Gastrocnemius medialis (tissue), 4 donors: ENCODE data around the gene PLA2G4D. TPM values are rescaled to one million over a fixed set of nuclear protein-coding genes. Genes with fewer than 3 reads are reported as not detected.
A peak's percentile ranks its signal among the peaks of the same experiment; 100 is the strongest.

ENCODE experiments used
- ATAC-seq, 2 donors: fragments of 150-250 bp; one replicate each; pipeline ENCODE4 v1.9.1; 2016
- DNase-seq, 2 donors: peaks; one replicate each; pipeline ENCODE4 v3.0.0-alpha.2; 2019
- H3K27ac ChIP-seq, 4 donors: fragments of 200-600 bp; sonication (generic); 1 replicate in 1 of 4; 2 replicates in 3 of 4; pipeline ENCODE4 v1.5.1; 2016 to 2018; ENCODE audit warnings: mild to moderate bottlenecking in 2 of 4, moderate library complexity in 1 of 4
- H3K27me3 ChIP-seq, 3 donors: fragments of 200-600 bp; sonication (generic) in 2 of 3; 1 replicate in 1 of 3; 2 replicates in 2 of 3; pipeline versions ENCODE4 v1.5.1 to v1.6.0; 2016 to 2019; ENCODE audit warnings: mild to moderate bottlenecking in 1 of 3, moderate library complexity in 1 of 3
- H3K36me3 ChIP-seq, 2 donors: fragments of 200-600 bp; sonication (generic) in 1 of 2; one replicate each; pipeline ENCODE4 v1.5.1; 2017 to 2018
- H3K4me1 ChIP-seq, 2 donors: fragments of 200-600 bp; sonication (generic) in 1 of 2; one replicate each; pipeline ENCODE4 v1.5.1; 2016 to 2017; ENCODE audit warnings: mild to moderate bottlenecking in 2 of 2
- H3K4me3 ChIP-seq, 4 donors: fragments of 200-600 bp; sonication (generic) in 3 of 4; 1 replicate in 1 of 4; 2 replicates in 3 of 4; pipeline ENCODE4 v1.5.1; 2016 to 2019; ENCODE audit warnings: mild to moderate bottlenecking in 2 of 4
- H3K9me3 ChIP-seq, 3 donors: fragments of 200-600 bp; sonication (generic) in 2 of 3; 1 replicate in 1 of 3; 2 replicates in 2 of 3; pipeline ENCODE4 v1.5.1; 2016 to 2019
- CTCF ChIP-seq, 5 experiments: fragments of 450-650 bp in 3 of 5; fragments of 200-600 bp in 2 of 5; sonication (generic) in 2 of 5; IDR thresholded peaks in 4 of 5; conservative IDR thresholded peaks in 1 of 5; 1 replicate in 4 of 5; 2 replicates in 1 of 5; pipeline ENCODE4 v1.5.1; 2016 to 2019; ENCODE audit warnings: antibody characterized with exemption in 5 of 5, mild to moderate bottlenecking in 3 of 5, moderate library complexity in 3 of 5
- POLR2A ChIP-seq, 2 donors: fragments of 450-650 bp; IDR thresholded peaks; one replicate each; pipeline ENCODE4 v1.6.1; 2017; ENCODE audit warnings: antibody characterized with exemption in 2 of 2, mild to moderate bottlenecking in 2 of 2, moderate library complexity in 2 of 2
- in situ Hi-C, 4 donors: fragments of 200-750 bp; cut with MboI; loops; one replicate each; pipeline versions ENCODE4 v1.15.0 to v1.8.0; 2017; ENCODE audit warnings: low sequenced_read_pairs in 4 of 4
- intact Hi-C: fragments of 100-400 bp; cut with DNase I; formaldehyde crosslinking; loops from one replicate; pipeline ENCODE4 v1.15.1; 2023; ENCODE audit warnings: low total_unique reads
- total RNA-seq, 4 donors: library from RNA; depleted of rRNA; stranded (reverse); fragments of >200 nt; gene quantifications; one replicate each; pipeline versions ENCODE4 v1.1.0 to v1.2.3, GENCODE V29; 2016

The PLA2G4D gene
- total RNA-seq: under 1 TPM in 1 of 4 donors, not detected in 3; 0.10 TPM

GRCh38 chr15:42094512-42094963 is at the start of gene PLA2G4D:
Gene PLA2G4D (minus strand): TSS chr15:42094562. CDS start chr15:42094459, 103 bp downstream.
- Histone ChIP-seq H3K4me1 (peaks cover 0 to 7% of the 10 kb centered on the region in 2 donors), H3K9me3 (no peaks in the 10 kb centered on the region), H3K27me3 (no peaks in the 10 kb centered on the region), H3K36me3 (no peaks in the 10 kb centered on the region), H3K4me3 (no peak within 1 kb of the TSS), H3K27ac (no peak within 1 kb of the TSS)
- in situ Hi-C loops: no loop called here
- no peak for ATAC-seq
- DNase-seq: no peak
- no peak for TF ChIP-seq POLR2A (IDR thresholded peaks at IDR 0.05)
- no peak for TF ChIP-seq CTCF (IDR thresholded peaks at IDR 0.05 in 4 of 5, conservative IDR thresholded peaks at IDR 0.05 in 1 of 5)
- intact Hi-C loops: no loop called here

- DNase-seq: no peak
- no peak for ATAC-seq
- intact Hi-C loops (no loop called here), in situ Hi-C loops (no loop called here)
- TF ChIP-seq CTCF (IDR thresholded peaks at IDR 0.05 in 4 of 5, conservative IDR thresholded peaks at IDR 0.05 in 1 of 5): no peak
- no peak for TF ChIP-seq POLR2A (IDR thresholded peaks at IDR 0.05)
- Histone ChIP-seq H3K36me3 (no peaks in the 10 kb centered on the region), H3K27me3 (no peaks in the 10 kb centered on the region), H3K4me3 (no peak overlapping the region), H3K9me3 (no peaks in the 10 kb centered on the region), H3K4me1 (no peaks in the 10 kb centered on the region), H3K27ac (no peak overlapping the region)
These were observed 49.0 kb upstream of the PLA2G4D start for GRCh38 chr15:42143356-42143755.

GRCh38 chr15:42141795-42142667 is 47.7 kb upstream of the PLA2G4D start:
- H3K9me3 ChIP-seq: no peaks in the 10 kb centered on the region
- H3K4me3 ChIP-seq: no peak overlapping the region
- in situ Hi-C loops: no loop called here
- DNase-seq: peak in 1 of 2 donors; percentile 8
- no peaks in the 10 kb centered on the region for H3K4me1 ChIP-seq
- no peaks in the 10 kb centered on the region for H3K36me3 ChIP-seq
- H3K27ac ChIP-seq: no peak overlapping the region
- intact Hi-C loops: no loop called here
- ATAC-seq: no peak
- no peaks in the 10 kb centered on the region for H3K27me3 ChIP-seq
- no peak for TF ChIP-seq CTCF (IDR thresholded peaks at IDR 0.05 in 4 of 5, conservative IDR thresholded peaks at IDR 0.05 in 1 of 5)
- no peak for TF ChIP-seq POLR2A (IDR thresholded peaks at IDR 0.05)

- intact Hi-C loops: no loop called here
- no peak for TF ChIP-seq POLR2A (IDR thresholded peaks at IDR 0.05)
- TF ChIP-seq CTCF (IDR thresholded peaks at IDR 0.05 in 4 of 5, conservative IDR thresholded peaks at IDR 0.05 in 1 of 5): no peak
- no peak overlapping the region for H3K4me3 ChIP-seq
- ATAC-seq (no peak), DNase-seq (no peak)
- H3K4me1 ChIP-seq: no peaks in the 10 kb centered on the region
- no peaks in the 10 kb centered on the region for H3K36me3 ChIP-seq
- no peaks in the 10 kb centered on the region for H3K27me3 ChIP-seq
- H3K9me3 ChIP-seq: no peaks in the 10 kb centered on the region
- in situ Hi-C loops: no loop called here
- H3K27ac ChIP-seq: no peak overlapping the region
These were observed 46.9 kb upstream of the PLA2G4D start for GRCh38 chr15:42141246-42141645.
